ENCODE data around the gene CIC. TPM values are rescaled to one million over a fixed set of nuclear protein-coding genes. Genes with fewer than 3 reads are reported as not detected.

Gene CIC
- total RNA-seq, 2 experiments from 2014 or later = 114 to 119 TPM

GRCh38 chr19:42285541-42285941 is 16.5 kb downstream of the CIC start:
- peak overlapping the region; percentile 35 for H3K4me3 Mint-ChIP-seq
- Histone ChIP-seq H3K27me3 (ENCODE audit: control insufficient read depth in 1 of 2, insufficient read depth in 2 of 2, low read length in 2 of 2) (no peaks in the 10 kb centered on the region), H3K4me3 (ENCODE audit: low read length) (peak overlapping the region; percentile 59), H3K27ac (ENCODE audit: low read depth in 1 of 2, low read length in 2 of 2) (peak overlapping the region in 1 of 2 donors; percentile 26), H3K4me1 (ENCODE audit: insufficient read depth, low read length) (peaks cover 55% of the 10 kb centered on the region), H3K36me3 (ENCODE audit: insufficient read depth, low read length) (peaks cover 40% of the 10 kb centered on the region), H3K9me3 (ENCODE audit: control insufficient read depth in 1 of 2, insufficient read depth in 1 of 2, low read length in 2 of 2) (no peaks in the 10 kb centered on the region)
- H3K9me3 Mint-ChIP-seq = no peaks in the 10 kb centered on the region
- H3K27me3 Mint-ChIP-seq = no peaks in the 10 kb centered on the region
- CTCF ChIA-PET = interaction anchor here (1.3 kb wide), 1 partner anchor 11 kb away, joined by 5 read pairs; no protein-coding TSS in a partner anchor
- intact Hi-C loops (cut with DNase I, micrococcal nuclease) = loop anchor here (2.0 to 10.0 kb wide), 2 partner anchors 139 to 153 kb away; partner anchors contain the start of genes LIPE (in 1 of the 2) and POU2F2 (in 1 of the 2)
- POLR2A ChIA-PET = interaction anchor here (0.8 to 1.6 kb wide), 4 partner anchors 33 to 87 kb away, joined by 3 to 8 read pairs (median 4); no protein-coding TSS in a partner anchor
- no peak for TF ChIP-seq CTCF (IDR thresholded peaks at IDR 0.05)
- H3K4me1 Mint-ChIP-seq (ENCODE audit: low read depth) = peaks cover 31% of the 10 kb centered on the region
- H3K27ac Mint-ChIP-seq = peak overlapping the region; percentile 90
- DNase-seq = peak in 2 of 14 experiments; percentile 34 to 54
- H3K36me3 Mint-ChIP-seq (ENCODE audit: low read depth) = peaks cover 36% of the 10 kb centered on the region
- no peak for ATAC-seq (ENCODE audit: poor library complexity)

GRCh38 chr19:42285988-42286348 is 16.9 kb downstream of the CIC start:
- no peak overlapping the region for H3K27ac ChIP-seq (ENCODE audit: low read depth in 1 of 2, low read length in 2 of 2)
- H3K4me3 ChIP-seq (ENCODE audit: low read length) = no peak overlapping the region
- H3K36me3 ChIP-seq (ENCODE audit: insufficient read depth, low read length) = peaks cover 44% of the 10 kb centered on the region
- no peaks in the 10 kb centered on the region for H3K27me3 Mint-ChIP-seq
- ATAC-seq (ENCODE audit: poor library complexity) (no peak), DNase-seq (no peak)
- H3K4me3 Mint-ChIP-seq = peak overlapping the region; percentile 35
- CTCF ChIA-PET = no interaction called here
- H3K36me3 Mint-ChIP-seq (ENCODE audit: low read depth) = peaks cover 40% of the 10 kb centered on the region
- H3K27ac Mint-ChIP-seq = peak overlapping the region; percentile 90
- no peaks in the 10 kb centered on the region for H3K9me3 Mint-ChIP-seq
- H3K9me3 ChIP-seq (ENCODE audit: control insufficient read depth in 1 of 2, insufficient read depth in 1 of 2, low read length in 2 of 2) = no peaks in the 10 kb centered on the region
- H3K4me1 Mint-ChIP-seq (ENCODE audit: low read depth) = peaks cover 31% of the 10 kb centered on the region
- TF ChIP-seq CTCF (IDR thresholded peaks at IDR 0.05) = no peak
- POLR2A ChIA-PET = interaction anchor here (1.0 kb wide), 1 partner anchor 35 kb away, joined by 3 read pairs; no protein-coding TSS in a partner anchor
- intact Hi-C loops (cut with DNase I, micrococcal nuclease) = loop anchor here (2.0 to 10.0 kb wide), 2 partner anchors 139 to 153 kb away; partner anchors contain the start of genes LIPE (in 1 of the 2) and POU2F2 (in 1 of the 2)
- peaks cover 55% of the 10 kb centered on the region for H3K4me1 ChIP-seq (ENCODE audit: insufficient read depth, low read length)
- no peaks in the 10 kb centered on the region for H3K27me3 ChIP-seq (ENCODE audit: control insufficient read depth in 1 of 2, insufficient read depth in 2 of 2, low read length in 2 of 2)

- peaks cover 49% of the 10 kb centered on the region for H3K36me3 ChIP-seq (ENCODE audit: insufficient read depth, low read length)
- peaks cover 45% of the 10 kb centered on the region for H3K36me3 Mint-ChIP-seq (ENCODE audit: low read depth)
- DNase-seq = peak in 2 of 14 experiments; percentile 13 to 48
- peaks cover 54% of the 10 kb centered on the region for H3K4me1 ChIP-seq (ENCODE audit: insufficient read depth, low read length)
- H3K9me3 ChIP-seq (ENCODE audit: control insufficient read depth in 1 of 2, insufficient read depth in 1 of 2, low read length in 2 of 2) = no peaks in the 10 kb centered on the region
- ATAC-seq (ENCODE audit: poor library complexity) = no peak
- POLR2A ChIA-PET = no interaction called here
- no peak overlapping the region for H3K27ac ChIP-seq (ENCODE audit: low read depth in 1 of 2, low read length in 2 of 2)
- no peaks in the 10 kb centered on the region for H3K27me3 Mint-ChIP-seq
- H3K4me3 Mint-ChIP-seq = peak overlapping the region; percentile 65
- no peak overlapping the region for H3K4me3 ChIP-seq (ENCODE audit: low read length)
- CTCF ChIA-PET = no interaction called here
- H3K4me1 Mint-ChIP-seq (ENCODE audit: low read depth) = peaks cover 30% of the 10 kb centered on the region
- H3K27ac Mint-ChIP-seq = peak overlapping the region; percentile 90
- no peak for TF ChIP-seq CTCF (IDR thresholded peaks at IDR 0.05)
- no peaks in the 10 kb centered on the region for H3K9me3 Mint-ChIP-seq
- H3K27me3 ChIP-seq (ENCODE audit: control insufficient read depth in 1 of 2, insufficient read depth in 2 of 2, low read length in 2 of 2) = no peaks in the 10 kb centered on the region
- intact Hi-C loops (cut with DNase I, micrococcal nuclease) = loop anchor here in 1 of 2 experiments (10.0 kb wide), 1 partner anchor 138 kb away; the partner anchor contains the start of gene LIPE
These were observed 17.4 kb downstream of the CIC start for GRCh38 chr19:42286349-42287016.

Measured in CD4-positive, alpha-beta T cell (primary cell).